Measurements from ENCODE around the gene MYO9B.
"Not testable (repeated sequence)": the region's sequence is repeated elsewhere in the genome, so short reads cannot be mapped to it uniquely, and the experiment has no call there.

The MYO9B gene

GRCh38 chr19:17172624-17173345 is 97.2 kb downstream of the MYO9B start:
- no peak for DNase-seq (ENCODE audit: low read depth in 2 of 2)

GRCh38 chr19:17178291-17178690 is 102.7 kb downstream of the MYO9B start:
- no peak for DNase-seq (ENCODE audit: low read depth in 2 of 2)

GRCh38 chr19:17180997-17181702 is 105.6 kb downstream of the MYO9B start:
- no peak for DNase-seq (ENCODE audit: low read depth in 2 of 2)

GRCh38 chr19:17183271-17183761 is 107.7 kb downstream of the MYO9B start:
- no peak for DNase-seq (ENCODE audit: low read depth in 2 of 2)

- no peak for DNase-seq (ENCODE audit: low read depth in 2 of 2)
Measured at GRCh38 chr19:17183858-17184321, 108.3 kb downstream of the MYO9B start.

GRCh38 chr19:17184371-17184841 is 108.8 kb downstream of the MYO9B start:
- DNase-seq (ENCODE audit: low read depth in 2 of 2), result peak in 1 of 2 donors; percentile 19

- no peak for DNase-seq (ENCODE audit: low read depth in 2 of 2)
Measured at GRCh38 chr19:17185590-17185989, 110.0 kb downstream of the MYO9B start.

- not testable (repeated sequence) for DNase-seq (ENCODE audit: low read depth in 2 of 2)
Measured at GRCh38 chr19:17191736-17192135, 116.2 kb downstream of the MYO9B start.

GRCh38 chr19:17192751-17193150 is 117.2 kb downstream of the MYO9B start:
- DNase-seq (ENCODE audit: low read depth in 2 of 2), result no peak

GRCh38 chr19:17194608-17195007 is 119.0 kb downstream of the MYO9B start:
- DNase-seq (ENCODE audit: low read depth in 2 of 2), result no peak

GRCh38 chr19:17195106-17195505 is 119.5 kb downstream of the MYO9B start:
- no peak for DNase-seq (ENCODE audit: low read depth in 2 of 2)

- DNase-seq (ENCODE audit: low read depth in 2 of 2), result no peak
Measured at GRCh38 chr19:17196610-17197009, 121.0 kb downstream of the MYO9B start.

GRCh38 chr19:17197666-17198065 is 122.1 kb downstream of the MYO9B start:
- DNase-seq (ENCODE audit: low read depth in 2 of 2), result no peak

- no peak for DNase-seq (ENCODE audit: low read depth in 2 of 2)
Measured at GRCh38 chr19:17200408-17201079, 125.0 kb downstream of the MYO9B start.

GRCh38 chr19:17202249-17202648 is 126.7 kb downstream of the MYO9B start:
- DNase-seq (ENCODE audit: low read depth in 2 of 2), result no peak

- DNase-seq (ENCODE audit: low read depth in 2 of 2), result no peak
Measured at GRCh38 chr19:17202713-17203112, 127.1 kb downstream of the MYO9B start.

- peak in 1 of 2 donors; percentile 46 for DNase-seq (ENCODE audit: low read depth in 2 of 2)
Measured at GRCh38 chr19:17205237-17206140, 129.9 kb downstream of the MYO9B start.

GRCh38 chr19:17206736-17207581 is 131.4 kb downstream of the MYO9B start:
- no peak for DNase-seq (ENCODE audit: low read depth in 2 of 2)

GRCh38 chr19:17209126-17210036 is 133.8 kb downstream of the MYO9B start:
- DNase-seq (ENCODE audit: low read depth in 2 of 2), result peak in 1 of 2 donors; percentile 39

Data from activated CD4-positive, alpha-beta T cell treated with anti-CD3 and anti-CD28 coated beads for 24 hours (primary cell).